ENCODE measurements around the gene RINL. TPM values are rescaled to one million over a fixed set of nuclear protein-coding genes. Genes with fewer than 3 reads are reported as not detected.
A peak's percentile ranks its signal among the peaks of the same experiment; 100 is the strongest.

RINL gene
- total and polyA plus RNA-seq, 2 of the 8 experiments (the other 6 are each of a cell fraction or from before 2014, with no cell fraction given): 11.1 to 11.9 TPM

DNA sequence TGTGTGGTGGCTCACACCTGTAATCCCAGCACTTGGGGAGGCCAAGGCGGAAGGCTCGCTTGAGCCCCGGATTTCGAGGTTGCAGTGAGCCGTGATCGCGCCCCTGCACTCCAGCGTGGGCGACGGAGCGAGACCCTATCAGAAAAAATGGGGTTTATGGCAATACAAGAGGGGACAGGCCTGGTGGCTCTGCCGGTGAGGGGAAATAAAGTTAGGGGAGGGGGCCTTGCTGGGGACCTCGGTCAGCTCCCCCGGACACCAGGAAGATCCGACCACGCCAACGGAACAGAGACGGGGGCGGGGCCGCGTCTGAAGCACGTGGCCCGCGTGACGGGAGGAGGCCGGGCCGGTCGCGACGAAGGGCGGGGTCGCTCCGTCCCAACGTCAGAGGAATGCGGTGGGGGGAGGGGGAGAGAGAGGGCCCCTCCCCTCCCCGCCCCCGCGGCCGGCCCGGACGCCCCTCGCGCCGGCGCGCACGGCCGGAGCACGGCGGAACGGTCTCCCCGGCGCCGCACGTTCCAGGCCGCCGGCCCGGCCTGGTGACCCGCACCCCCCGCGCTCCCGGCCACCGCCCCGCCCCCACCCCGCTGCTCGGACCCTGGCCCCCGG, 26.3 kb downstream of the RINL start (continued):
- TF ChIP-seq, protein P1, sequence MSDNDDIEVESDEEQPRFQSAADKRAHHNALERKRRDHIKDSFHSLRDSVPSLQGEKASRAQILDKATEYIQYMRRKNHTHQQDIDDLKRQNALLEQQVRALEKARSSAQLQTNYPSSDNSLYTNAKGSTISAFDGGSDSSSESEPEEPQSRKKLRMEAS (IDR thresholded peaks at IDR 0.05): peak; percentile 98
- TF ChIP-seq, protein P2, sequence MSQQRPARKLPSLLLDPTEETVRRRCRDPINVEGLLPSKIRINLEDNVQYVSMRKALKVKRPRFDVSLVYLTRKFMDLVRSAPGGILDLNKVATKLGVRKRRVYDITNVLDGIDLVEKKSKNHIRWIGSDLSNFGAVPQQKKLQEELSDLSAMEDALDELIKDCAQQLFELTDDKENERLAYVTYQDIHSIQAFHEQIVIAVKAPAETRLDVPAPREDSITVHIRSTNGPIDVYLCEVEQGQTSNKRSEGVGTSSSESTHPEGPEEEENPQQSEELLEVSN (IDR thresholded peaks at IDR 0.05): no peak; the same call in 1 of the 2 replicates
- TF ChIP-seq CREB1 (IDR thresholded peaks at IDR 0.05): peak; percentile 95
- peak; percentile 87; the same call in 1 of the 2 replicates for TF ChIP-seq EGR1 (IDR thresholded peaks at IDR 0.05; ENCODE audit: borderline replicate concordance, low read depth, low read length)
- TF ChIP-seq ZNF274 (IDR thresholded peaks at IDR 0.05; ENCODE audit: borderline replicate concordance, extremely low read depth, low read length): no peak
- peak; percentile 40 to 71; a peak in 2 of 3 replicates for TF ChIP-seq POLR2A (IDR thresholded peaks at IDR 0.05; ENCODE audit: control extremely low read depth in 1 of 2, low read depth in 2 of 2, low read length in 2 of 2)
- peak; percentile 28; the same call in 1 of the 2 replicates for TF ChIP-seq TBP (IDR thresholded peaks at IDR 0.05; ENCODE audit: low read depth, low read length)
- TF ChIP-seq SP1 (IDR thresholded peaks at IDR 0.05; ENCODE audit: low read depth, low read length): peak; percentile 25; the same call in 1 of the 2 replicates
- peak; percentile 16; the same call in 1 of the 2 replicates for TF ChIP-seq NRF1 (IDR thresholded peaks at IDR 0.05; ENCODE audit: low read depth, low read length)
- peak in 1 of 2 experiments; percentile 69; a peak in 2 of 4 replicates for TF ChIP-seq SIN3A (conservative IDR thresholded peaks at IDR 0.05 in 1 of 2, IDR thresholded peaks at IDR 0.05 in 1 of 2; ENCODE audit: low read depth in 1 of 2, low read length in 2 of 2)
- TF ChIP-seq ASH2L (IDR thresholded peaks at IDR 0.05; ENCODE audit: low read length): peak; percentile 28
- TF ChIP-seq RFX5 (IDR thresholded peaks at IDR 0.05; ENCODE audit: borderline replicate concordance, low read depth, low read length): no peak

Measured in H1 (cell line).